DMS153 treated with DMSO at 0.1 percent for 48 hours (cell line): ENCODE measurements around the gene EIPR1.
"Not testable (repeated sequence)": the region's sequence is repeated elsewhere in the genome, so short reads cannot be mapped to it uniquely, and the experiment has no call there.

Source experiments
- DNase-seq: peaks from one replicate; lab custom pipeline; 2025; ENCODE audit not compliant: unreplicated experiment; lab: John Stamatoyannopoulos, UW

Gene EIPR1

DNA sequence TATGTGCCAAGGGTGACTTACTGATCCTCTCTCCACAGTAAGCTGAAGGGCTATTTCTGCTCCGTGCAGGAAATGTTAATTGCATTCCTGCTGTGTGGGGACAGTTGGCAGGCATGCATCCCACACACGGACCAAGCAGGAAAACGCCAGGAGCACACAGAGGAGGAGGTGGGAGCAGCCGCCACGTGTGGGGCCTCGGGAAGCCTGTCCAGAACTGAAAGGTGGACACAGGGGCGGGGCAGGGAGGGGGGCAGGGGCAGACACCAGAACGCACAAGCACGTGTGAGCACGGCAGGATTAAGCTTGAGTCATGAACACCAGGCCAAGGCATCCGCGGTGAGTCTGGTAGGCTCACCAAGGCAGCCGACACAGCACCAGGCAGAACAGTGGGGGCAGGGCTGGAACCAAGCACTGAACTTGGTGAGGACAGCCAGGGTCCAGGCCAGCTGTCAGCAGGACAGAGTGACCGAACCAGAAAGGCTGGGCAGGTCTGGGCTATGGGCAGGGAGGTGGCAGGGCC is 177.1 kb downstream of the EIPR1 start:
- DNase-seq: no peak

DNA sequence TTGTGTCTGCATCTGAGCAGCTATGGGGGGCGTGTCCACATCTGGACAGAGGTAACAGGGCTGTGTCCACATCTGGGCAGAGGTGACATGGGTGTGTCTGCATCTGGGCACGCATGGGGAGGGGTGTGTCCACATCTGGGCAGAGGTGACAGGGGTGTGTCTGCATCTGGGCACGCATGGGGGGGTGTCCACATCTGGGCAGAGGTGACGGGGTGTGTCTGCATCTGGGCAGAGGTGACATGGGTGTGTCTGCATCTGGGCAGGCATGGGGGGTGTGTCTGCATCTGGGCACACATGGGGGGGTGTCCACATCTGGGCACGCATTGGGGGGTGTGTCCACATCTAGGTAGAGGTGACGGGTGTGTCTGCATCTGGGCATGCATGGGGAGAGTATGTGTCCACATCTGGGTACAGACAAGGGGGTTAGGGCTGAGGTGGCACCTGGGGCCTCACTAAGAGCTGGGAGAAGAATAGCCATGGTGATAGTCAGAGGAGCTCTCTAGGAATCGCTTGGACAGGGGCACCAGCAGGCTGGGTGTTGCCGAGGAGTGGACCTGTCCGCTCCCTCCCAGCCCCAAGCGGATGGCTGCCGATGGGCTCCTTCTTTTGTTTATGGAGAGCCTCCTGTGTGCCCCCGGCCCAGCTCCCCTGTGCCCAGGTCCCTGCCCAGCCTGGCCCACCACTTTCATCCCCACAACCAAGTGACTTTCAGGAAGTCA is 177.8 kb downstream of the EIPR1 start:
- DNase-seq: no peak

DNA sequence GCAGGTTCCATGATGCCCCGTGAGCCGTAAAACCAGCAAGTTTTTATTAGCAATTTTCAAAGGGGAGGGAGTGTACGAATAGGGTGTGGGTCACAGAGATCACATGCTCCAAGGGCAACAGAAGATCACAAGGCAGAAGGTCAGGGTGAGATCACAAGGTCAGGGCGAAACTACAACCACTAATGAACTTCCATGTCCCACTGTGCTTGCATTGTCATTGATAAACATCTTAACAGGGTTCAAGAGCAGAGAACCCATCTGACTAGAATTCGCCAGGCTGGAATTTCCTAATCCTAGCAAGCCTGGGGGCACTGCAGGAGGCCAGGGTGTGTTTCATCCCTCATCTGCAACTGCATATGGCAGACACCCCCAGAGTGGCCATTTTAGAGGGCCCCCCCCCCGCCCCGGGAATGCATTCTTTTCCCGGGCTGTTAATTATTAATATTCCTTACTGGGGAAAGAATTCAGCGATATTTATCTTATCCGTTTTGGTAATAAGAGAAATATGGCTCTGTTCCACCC is 178.9 kb downstream of the EIPR1 start:
- not testable (repeated sequence) for DNase-seq

DNA sequence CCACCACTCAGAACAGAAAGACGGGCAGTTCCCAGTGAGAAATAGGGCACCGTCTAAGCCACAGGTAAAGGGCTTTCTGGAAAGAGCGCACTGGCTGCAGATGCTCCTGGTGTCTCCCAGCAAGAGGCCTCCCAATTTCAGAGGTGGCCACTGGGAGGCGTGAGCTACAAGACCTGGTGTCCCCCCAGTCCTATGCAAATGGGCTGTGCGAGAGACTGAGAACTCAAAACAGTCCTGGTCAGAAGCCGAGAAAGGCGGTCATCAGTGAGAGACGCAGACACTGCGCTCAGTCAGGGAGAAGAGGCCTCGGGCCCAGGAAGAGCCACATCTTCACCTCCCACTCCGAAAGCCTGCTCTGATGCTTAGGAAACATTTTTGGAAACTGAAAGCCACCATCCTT is 179.5 kb downstream of the EIPR1 start:
- DNase-seq: no peak

DNA sequence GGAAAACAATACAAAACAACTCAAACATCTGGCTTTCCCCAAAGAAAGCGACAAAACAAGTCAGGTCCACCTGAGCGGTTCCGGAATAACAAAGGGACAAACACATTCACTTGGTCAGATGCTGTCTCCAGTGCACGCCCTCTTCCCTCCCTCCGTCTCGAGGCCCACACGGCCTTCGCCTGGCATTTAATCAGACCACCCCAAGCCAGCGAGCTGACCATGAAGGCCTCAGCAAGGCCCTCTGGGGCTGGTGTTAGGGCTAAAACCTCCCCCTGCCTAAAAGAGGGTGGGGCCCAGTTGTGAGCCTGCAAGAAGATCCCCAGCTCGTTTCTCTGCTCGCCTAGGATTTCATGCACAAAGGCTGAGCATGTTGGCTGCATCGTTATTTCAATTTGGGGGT is 180.3 kb downstream of the EIPR1 start:
- DNase-seq: no peak

- no peak for DNase-seq
Measured at GRCh38 chr2:3196716-3197115, 180.9 kb downstream of the EIPR1 start.

DNA sequence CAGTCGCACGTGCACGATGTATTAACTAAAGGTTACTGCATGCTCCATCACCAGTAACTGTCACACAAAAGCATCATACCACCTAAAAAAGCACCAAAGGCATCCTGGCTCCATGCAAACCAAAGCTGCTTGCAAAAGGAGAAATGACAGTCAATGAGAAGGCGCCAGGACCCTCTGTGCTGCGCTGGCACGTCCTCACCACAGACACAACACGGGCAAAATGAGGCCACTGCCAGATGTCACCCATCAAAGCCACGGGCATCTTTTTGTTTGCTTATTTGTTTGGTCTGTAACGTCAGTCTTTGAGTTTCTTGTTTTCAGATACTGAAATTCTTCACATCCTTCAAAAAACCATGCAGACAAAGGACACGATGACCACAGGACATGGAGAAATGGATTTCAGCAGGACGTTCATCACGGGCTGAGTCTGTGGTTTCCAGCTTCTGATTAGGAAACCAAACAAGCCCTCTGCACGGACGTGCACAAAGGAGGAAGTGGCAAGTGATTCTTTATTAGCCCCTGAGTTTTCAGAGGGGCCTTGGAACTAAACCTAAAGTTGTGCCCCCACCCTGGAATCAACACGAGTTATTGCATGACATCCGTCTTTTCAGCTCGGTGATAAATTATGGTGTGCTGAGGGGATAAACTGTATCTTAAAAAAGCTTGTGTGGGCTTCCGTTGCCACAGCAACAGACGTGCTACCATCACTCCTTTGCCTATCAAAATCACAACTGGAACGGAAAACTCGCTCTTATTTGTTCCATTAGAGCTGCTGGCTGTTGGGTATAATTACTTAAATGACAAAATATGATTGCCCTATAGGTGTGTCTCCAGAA is 181.8 kb downstream of the EIPR1 start:
- no peak for DNase-seq

DNA sequence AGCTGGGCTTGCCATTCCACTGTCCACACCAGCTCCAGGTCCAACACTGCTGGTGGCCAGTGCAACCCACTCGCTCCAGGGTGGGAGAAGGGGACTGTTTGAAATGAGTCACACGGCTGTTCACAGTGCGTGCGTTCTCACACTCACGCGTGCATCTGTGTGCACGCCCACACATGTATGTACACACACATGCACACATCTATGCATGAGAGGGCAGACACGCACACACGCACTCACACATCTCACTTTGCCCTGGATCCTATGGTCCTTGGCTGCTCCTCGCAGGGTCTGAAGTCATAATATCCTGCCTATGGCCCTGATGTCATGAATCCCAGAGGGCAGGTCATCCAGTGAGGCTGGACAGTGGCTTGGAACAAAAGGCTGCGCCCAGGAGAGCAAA is 182.8 kb downstream of the EIPR1 start:
- DNase-seq: no peak

DNA sequence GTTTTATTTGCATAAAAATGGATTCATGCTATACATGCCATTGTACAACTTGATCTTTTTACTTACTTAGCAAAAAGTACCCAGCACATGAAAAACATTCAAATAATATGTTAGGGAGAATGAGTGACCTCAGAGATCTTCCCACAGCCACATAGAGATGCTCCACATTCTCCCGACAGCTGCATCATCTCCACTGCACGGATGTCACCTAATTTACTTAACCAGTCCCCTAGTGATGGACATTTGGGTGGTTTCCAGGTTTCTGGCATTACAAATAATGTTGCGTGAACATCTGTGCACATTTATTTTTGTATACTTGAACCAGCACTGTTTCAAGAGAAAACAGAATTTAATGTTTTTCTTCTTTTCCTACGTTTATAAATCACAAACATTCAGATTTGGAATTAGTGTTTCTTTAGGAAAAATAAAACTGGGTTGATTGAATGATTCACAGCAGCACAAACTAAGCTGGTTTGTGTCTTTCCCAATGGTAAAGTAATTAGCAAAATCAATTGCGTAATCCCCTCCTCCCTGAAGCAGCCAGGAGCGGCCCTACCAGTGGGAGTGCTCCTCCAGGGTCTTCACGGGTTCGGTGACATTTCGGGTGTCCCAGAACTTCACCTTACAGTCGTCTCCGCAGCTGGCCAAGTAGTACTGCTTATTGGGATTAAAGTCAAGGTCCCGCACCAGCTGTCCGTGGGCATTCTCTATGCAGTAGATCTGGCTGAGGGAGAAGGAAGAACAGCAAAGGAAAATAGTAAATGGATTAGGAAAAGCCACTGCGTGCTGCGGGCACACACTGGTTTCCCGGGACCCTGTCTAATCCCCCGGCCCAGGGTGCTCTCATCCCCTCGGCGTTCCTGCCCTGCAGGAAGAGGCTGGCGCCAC is 183.9 kb downstream of the EIPR1 start:
- no peak for DNase-seq

DNA sequence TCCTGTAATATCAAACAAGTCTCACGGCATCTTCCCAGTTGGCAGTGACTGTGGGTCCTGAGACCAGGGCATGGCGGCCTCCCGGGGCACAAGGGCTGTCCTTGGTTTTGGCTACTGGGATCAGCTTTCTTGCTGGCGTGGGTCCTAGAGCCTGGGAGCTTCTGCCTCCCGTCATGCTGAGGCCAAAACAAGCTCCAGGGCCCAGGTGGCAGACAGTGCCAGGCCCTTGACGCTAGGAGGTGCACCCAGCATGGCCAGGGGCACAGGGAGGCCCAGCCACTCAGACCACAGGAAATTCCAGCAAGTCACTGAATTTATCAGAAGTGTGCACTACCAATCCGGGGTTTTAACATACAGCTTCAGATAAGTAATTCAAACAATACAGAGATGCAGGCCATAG is 184.7 kb downstream of the EIPR1 start:
- DNase-seq: no peak

- no peak for DNase-seq
Measured at GRCh38 chr2:3192281-3192818, 185.3 kb downstream of the EIPR1 start.

DNA sequence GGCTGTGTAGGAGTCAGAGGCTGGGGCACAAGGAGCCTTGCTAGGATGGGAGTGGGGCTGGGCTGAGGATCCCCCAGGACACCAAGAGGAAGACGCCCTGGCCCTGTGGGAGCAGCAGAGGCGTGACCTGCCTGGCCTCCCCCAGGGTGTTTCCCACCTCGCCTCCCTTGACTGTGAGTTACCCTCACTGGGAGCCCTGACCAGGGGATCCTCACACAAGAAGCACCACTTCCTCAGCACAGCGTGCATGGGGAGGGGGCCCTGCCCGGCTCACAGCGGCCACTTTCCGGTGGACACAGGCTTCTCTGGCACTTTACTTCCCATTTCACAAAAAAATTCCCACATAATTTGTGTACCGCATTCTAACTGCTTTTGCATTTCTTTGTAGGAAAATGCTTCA is 187.7 kb downstream of the EIPR1 start:
- no peak for DNase-seq

- peak; percentile 24 for DNase-seq
Measured at GRCh38 chr2:3189076-3189591, 188.5 kb downstream of the EIPR1 start.

GRCh38 chr2:3188405-3188946 is 189.1 kb downstream of the EIPR1 start:
- DNase-seq: no peak

DNA sequence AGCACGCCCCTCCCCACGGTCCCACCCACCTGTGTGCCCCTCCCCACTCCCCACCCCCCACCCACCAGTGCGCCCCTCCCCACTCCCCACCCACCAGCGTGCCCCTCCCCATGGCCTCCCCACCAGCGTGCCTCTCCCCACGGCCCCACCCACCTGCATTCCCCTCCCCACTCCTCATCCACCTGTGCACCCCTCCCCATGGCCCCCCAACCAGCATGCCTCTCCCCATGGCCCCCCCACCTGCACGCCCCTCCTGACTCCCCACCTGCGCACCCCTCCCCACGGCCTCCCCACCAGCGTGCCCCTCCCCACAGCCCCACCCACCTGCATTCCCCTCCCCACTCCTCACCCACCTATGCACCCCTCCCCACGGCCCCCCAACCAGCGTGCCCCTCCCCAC is 190.2 kb downstream of the EIPR1 start:
- DNase-seq: no peak

DNA sequence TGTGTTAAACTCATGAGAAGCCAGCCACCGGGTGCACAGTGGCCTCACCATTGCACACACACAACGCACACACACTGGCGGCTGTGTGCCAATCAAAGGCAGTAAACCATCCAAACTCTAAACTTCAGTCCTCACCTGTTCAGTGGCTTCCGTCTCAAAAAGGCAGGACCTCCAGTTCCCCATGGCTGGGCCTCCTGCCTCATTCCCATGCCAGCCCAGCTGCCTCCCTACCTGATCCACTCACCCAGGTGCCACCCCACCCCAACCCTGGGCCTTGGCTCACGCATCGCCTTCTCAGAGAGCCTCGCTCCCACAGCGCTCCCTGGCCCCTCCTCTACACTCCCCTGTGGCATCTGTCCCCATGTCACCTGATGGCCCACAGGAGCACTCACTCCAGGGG is 190.9 kb downstream of the EIPR1 start:
- DNase-seq: no peak

GRCh38 chr2:3185910-3186309 is 191.7 kb downstream of the EIPR1 start:
- no peak for DNase-seq

- no peak for DNase-seq
Measured at GRCh38 chr2:3185256-3185655, 192.4 kb downstream of the EIPR1 start.

DNA sequence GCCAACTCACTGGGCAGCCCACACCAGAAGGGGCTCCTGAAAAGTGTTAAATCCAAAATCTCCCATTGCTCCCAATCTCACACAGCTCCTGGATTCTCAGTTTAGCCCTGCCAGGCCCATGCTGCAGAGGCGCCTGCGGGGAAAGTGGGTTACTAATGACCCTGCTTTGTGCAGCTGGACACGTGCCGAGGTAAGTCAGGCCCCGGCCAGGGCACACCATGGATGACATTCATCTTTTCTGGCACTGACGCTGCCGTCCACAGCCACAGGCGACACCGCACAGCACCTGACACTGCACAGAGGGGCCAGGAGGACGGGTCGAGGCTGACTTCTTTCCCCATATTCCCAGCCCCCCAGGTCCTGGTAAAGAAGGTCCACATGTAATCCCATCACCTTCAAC is 193.5 kb downstream of the EIPR1 start:
- DNase-seq: no peak

DNA sequence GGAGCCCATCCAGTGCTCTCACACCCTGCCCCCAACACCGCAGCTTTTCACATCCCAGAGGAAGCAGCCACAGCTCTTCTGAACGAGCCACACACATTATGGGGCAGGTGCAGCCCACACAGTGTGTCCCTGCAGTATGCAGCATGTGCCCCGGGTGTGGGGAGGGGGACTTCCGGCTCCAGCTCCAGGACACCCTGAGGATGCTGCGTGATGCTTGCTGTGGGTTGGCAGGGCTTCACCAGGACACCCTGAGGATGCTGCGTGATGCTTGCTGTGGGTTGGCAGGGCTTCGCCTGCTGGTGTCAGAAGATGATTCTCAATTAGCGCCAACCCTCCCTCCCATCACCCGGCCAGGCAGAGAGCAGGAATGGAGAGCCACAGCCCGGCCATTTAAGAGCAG is 193.9 kb downstream of the EIPR1 start:
- DNase-seq: no peak
